ENCODE measurements around the gene DNAAF9.
A peak's percentile ranks its signal among the peaks of the same experiment; 100 is the strongest.
"Not testable (repeated sequence)": the region's sequence is repeated elsewhere in the genome, so short reads cannot be mapped to it uniquely, and the experiment has no call there.

DNAAF9 gene

GRCh38 chr20:3407040-3407770 is at the start of gene DNAAF9:
Gene DNAAF9 (minus strand): TSS chr20:3407669. CDS start chr20:3407557, 112 bp downstream.
- H3K4me3 ChIP-seq (ENCODE audit: low read depth, low read length), result peak within 1 kb of the TSS; percentile 84

- no peak overlapping the region for H3K4me3 ChIP-seq (ENCODE audit: low read depth, low read length)
These were observed 49.2 kb upstream of the DNAAF9 start for GRCh38 chr20:3456648-3457047.

- no peak overlapping the region for H3K4me3 ChIP-seq (ENCODE audit: low read depth, low read length)
These were observed 47.4 kb upstream of the DNAAF9 start for GRCh38 chr20:3454831-3455230.

- H3K4me3 ChIP-seq (ENCODE audit: low read depth, low read length), result no peak overlapping the region
These were observed 45.2 kb upstream of the DNAAF9 start for GRCh38 chr20:3452690-3453089.

- no peak overlapping the region for H3K4me3 ChIP-seq (ENCODE audit: low read depth, low read length)
These were observed 44.7 kb upstream of the DNAAF9 start for GRCh38 chr20:3452136-3452535.

- no peak overlapping the region for H3K4me3 ChIP-seq (ENCODE audit: low read depth, low read length)
These were observed 41.9 kb upstream of the DNAAF9 start for GRCh38 chr20:3449319-3449718.

GRCh38 chr20:3447321-3447720 is 39.9 kb upstream of the DNAAF9 start:
- H3K4me3 ChIP-seq (ENCODE audit: low read depth, low read length), result no peak overlapping the region

GRCh38 chr20:3446779-3447178 is 39.3 kb upstream of the DNAAF9 start:
- no peak overlapping the region for H3K4me3 ChIP-seq (ENCODE audit: low read depth, low read length)

GRCh38 chr20:3436864-3437574 is 29.6 kb upstream of the DNAAF9 start:
- no peak overlapping the region for H3K4me3 ChIP-seq (ENCODE audit: low read depth, low read length)

GRCh38 chr20:3434232-3434631 is 26.8 kb upstream of the DNAAF9 start:
- H3K4me3 ChIP-seq (ENCODE audit: low read depth, low read length), result no peak overlapping the region

GRCh38 chr20:3433744-3434143 is 26.3 kb upstream of the DNAAF9 start:
- no peak overlapping the region for H3K4me3 ChIP-seq (ENCODE audit: low read depth, low read length)

GRCh38 chr20:3432844-3433243 is 25.4 kb upstream of the DNAAF9 start:
- no peak overlapping the region for H3K4me3 ChIP-seq (ENCODE audit: low read depth, low read length)

GRCh38 chr20:3431109-3431508 is 23.6 kb upstream of the DNAAF9 start:
- H3K4me3 ChIP-seq (ENCODE audit: low read depth, low read length), result no peak overlapping the region

- no peak overlapping the region for H3K4me3 ChIP-seq (ENCODE audit: low read depth, low read length)
These were observed 23.1 kb upstream of the DNAAF9 start for GRCh38 chr20:3430376-3431069.

GRCh38 chr20:3426766-3427165 is 19.3 kb upstream of the DNAAF9 start:
- not testable (repeated sequence) for H3K4me3 ChIP-seq (ENCODE audit: low read depth, low read length)

GRCh38 chr20:3423126-3423525 is 15.7 kb upstream of the DNAAF9 start:
- no peak overlapping the region for H3K4me3 ChIP-seq (ENCODE audit: low read depth, low read length)

GRCh38 chr20:3421985-3422384 is 14.5 kb upstream of the DNAAF9 start:
- no peak overlapping the region for H3K4me3 ChIP-seq (ENCODE audit: low read depth, low read length)

- no peak overlapping the region for H3K4me3 ChIP-seq (ENCODE audit: low read depth, low read length)
These were observed 12.8 kb upstream of the DNAAF9 start for GRCh38 chr20:3420211-3420707.

GRCh38 chr20:3418161-3418560 is 10.7 kb upstream of the DNAAF9 start:
- not testable (repeated sequence) for H3K4me3 ChIP-seq (ENCODE audit: low read depth, low read length)

- H3K4me3 ChIP-seq (ENCODE audit: low read depth, low read length), result no peak overlapping the region
These were observed 6.7 kb upstream of the DNAAF9 start for GRCh38 chr20:3414122-3414521.

GRCh38 chr20:3413393-3413889 is 6.0 kb upstream of the DNAAF9 start:
- H3K4me3 ChIP-seq (ENCODE audit: low read depth, low read length), result no peak overlapping the region
